Astrocyte (in vitro differentiated cells and primary cell): ENCODE results near the gene KLF7. TPM values are rescaled to one million over a fixed set of nuclear protein-coding genes. Genes with fewer than 3 reads are reported as not detected.
A peak's percentile ranks its signal among the peaks of the same experiment; 100 is the strongest.

Experiments
- DNase-seq: peaks from one replicate; pipeline ENCODE4 v3.0.0-alpha.2; 2010; ENCODE audit warnings: low read depth
- FAIRE-seq: peaks from 2 replicates; lab custom pipeline; 2011; peaks lifted over from hg19 to GRCh38; lab: Jason Lieb, UNC
- H2AFZ ChIP-seq: 2 replicates; pipeline ENCODE4 v1.6.0; 2012; ENCODE audit warnings: low read depth, low read length, inconsistent platforms
- H3K27ac ChIP-seq: 2 replicates; pipeline ENCODE4 v1.5.1; 2011; ENCODE audit warnings: low read depth, low read length, inconsistent platforms
- H3K27me3 ChIP-seq: 2 replicates; pipeline ENCODE4 v1.6.0; 2011; ENCODE audit warnings: low read length, inconsistent platforms; ENCODE audit not compliant: insufficient read depth
- H3K36me3 ChIP-seq: 2 replicates; pipeline ENCODE4 v1.5.1; 2011; ENCODE audit warnings: low read length, inconsistent platforms; ENCODE audit not compliant: insufficient read depth
- H3K4me1 ChIP-seq: 2 replicates; pipeline ENCODE4 v1.5.1; 2011; ENCODE audit warnings: low read length, inconsistent platforms; ENCODE audit not compliant: insufficient read depth
- H3K4me2 ChIP-seq: 2 replicates; pipeline ENCODE4 v1.6.0; 2012; ENCODE audit warnings: low read length, inconsistent platforms
- H3K4me3 ChIP-seq: 2 replicates; pipeline ENCODE4 v1.5.1; 2011; ENCODE audit warnings: low read depth, mild to moderate bottlenecking, low read length, inconsistent platforms; ENCODE audit not compliant: insufficient read depth
- H3K79me2 ChIP-seq: 2 replicates; pipeline ENCODE4 v1.6.0; 2012; ENCODE audit warnings: mild to moderate bottlenecking, low read length, inconsistent platforms; ENCODE audit not compliant: insufficient read depth
- H3K9ac ChIP-seq: 2 replicates; pipeline ENCODE4 v1.6.0; 2012; ENCODE audit warnings: mild to moderate bottlenecking, low read length, inconsistent platforms
- H3K9me3 ChIP-seq: 2 replicates; pipeline ENCODE4 v1.5.1; 2012; ENCODE audit warnings: low read depth, mild to moderate bottlenecking, low read length, inconsistent platforms; ENCODE audit not compliant: insufficient read depth
- H4K20me1 ChIP-seq: 2 replicates; pipeline ENCODE4 v1.6.0; 2012; ENCODE audit warnings: low read length, inconsistent platforms; ENCODE audit not compliant: insufficient read depth
- H3K27ac Mint-ChIP-seq: one replicate; pipeline ENCODE4 v1.8.0; 2021; ENCODE audit warnings: mild to moderate bottlenecking, mixed read lengths; ENCODE audit not compliant: unreplicated experiment
- H3K27me3 Mint-ChIP-seq: one replicate; pipeline ENCODE4 v1.8.0; 2021; ENCODE audit warnings: low read depth, mixed read lengths; ENCODE audit not compliant: unreplicated experiment
- H3K36me3 Mint-ChIP-seq: one replicate; pipeline ENCODE4 v1.8.0; 2021; ENCODE audit warnings: low read depth, mixed read lengths; ENCODE audit not compliant: unreplicated experiment
- H3K4me1 Mint-ChIP-seq: one replicate; pipeline ENCODE4 v1.8.0; 2021; ENCODE audit warnings: low read depth, mixed read lengths; ENCODE audit not compliant: unreplicated experiment
- H3K4me3 Mint-ChIP-seq: one replicate; pipeline ENCODE4 v1.8.0; 2021; ENCODE audit warnings: mild to moderate bottlenecking, moderate library complexity, mixed read lengths; ENCODE audit not compliant: unreplicated experiment
- H3K9me3 Mint-ChIP-seq: one replicate; pipeline ENCODE4 v1.8.0; 2021; ENCODE audit warnings: mild to moderate bottlenecking, mixed read lengths; ENCODE audit not compliant: unreplicated experiment
- EZH2 ChIP-seq: IDR thresholded peaks from 2 replicates; pipeline ENCODE4 v1.6.1; 2012; ENCODE audit warnings: mild to moderate bottlenecking, low read length, inconsistent platforms; ENCODE audit not compliant: insufficient read depth
- total RNA-seq: library from RNA; stranded (reverse); gene quantifications from 2 replicates; pipeline ENCODE4 v1.2.1, GENCODE V29; 2021
- TF ChIP-seq, protein P1 (sequence below): IDR thresholded peaks from 2 replicates; pipeline ENCODE4 v1.5.1; 2011; ENCODE audit warnings: low read depth, mild to moderate bottlenecking, inconsistent platforms, low read length, moderate library complexity; ENCODE audit not compliant: insufficient read depth

KLF7 gene
- total RNA-seq, 1 donor from 2014 or later: 81.2 TPM

DNA sequence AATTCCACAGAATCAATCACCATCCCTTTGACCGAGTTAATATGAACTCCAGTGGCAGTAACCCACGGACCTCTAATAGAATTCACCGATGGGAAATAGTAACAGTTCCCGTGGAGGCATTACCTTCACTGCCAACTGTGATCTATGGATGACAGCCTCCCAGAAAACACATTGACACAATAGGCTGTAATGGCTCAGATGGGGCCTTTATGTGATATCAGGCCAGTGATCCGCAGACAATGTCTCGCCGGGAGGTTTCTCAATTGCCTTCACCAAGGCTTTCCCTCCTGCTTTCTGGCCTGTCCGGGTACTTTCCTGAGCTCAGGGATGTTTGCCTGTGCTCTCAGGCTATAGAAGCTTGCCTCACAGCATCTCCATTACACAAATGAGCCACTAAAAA lies 34.4 kb upstream of the KLF7 start:
- no peak for TF ChIP-seq EZH2
- TF ChIP-seq, protein P1, sequence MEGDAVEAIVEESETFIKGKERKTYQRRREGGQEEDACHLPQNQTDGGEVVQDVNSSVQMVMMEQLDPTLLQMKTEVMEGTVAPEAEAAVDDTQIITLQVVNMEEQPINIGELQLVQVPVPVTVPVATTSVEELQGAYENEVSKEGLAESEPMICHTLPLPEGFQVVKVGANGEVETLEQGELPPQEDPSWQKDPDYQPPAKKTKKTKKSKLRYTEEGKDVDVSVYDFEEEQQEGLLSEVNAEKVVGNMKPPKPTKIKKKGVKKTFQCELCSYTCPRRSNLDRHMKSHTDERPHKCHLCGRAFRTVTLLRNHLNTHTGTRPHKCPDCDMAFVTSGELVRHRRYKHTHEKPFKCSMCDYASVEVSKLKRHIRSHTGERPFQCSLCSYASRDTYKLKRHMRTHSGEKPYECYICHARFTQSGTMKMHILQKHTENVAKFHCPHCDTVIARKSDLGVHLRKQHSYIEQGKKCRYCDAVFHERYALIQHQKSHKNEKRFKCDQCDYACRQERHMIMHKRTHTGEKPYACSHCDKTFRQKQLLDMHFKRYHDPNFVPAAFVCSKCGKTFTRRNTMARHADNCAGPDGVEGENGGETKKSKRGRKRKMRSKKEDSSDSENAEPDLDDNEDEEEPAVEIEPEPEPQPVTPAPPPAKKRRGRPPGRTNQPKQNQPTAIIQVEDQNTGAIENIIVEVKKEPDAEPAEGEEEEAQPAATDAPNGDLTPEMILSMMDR: no peak
- no peak overlapping the region for H3K4me3 ChIP-seq
- H3K79me2 ChIP-seq: no peaks in the 10 kb centered on the region
- no peaks in the 10 kb centered on the region for H4K20me1 ChIP-seq
- no peaks in the 10 kb centered on the region for H3K4me1 Mint-ChIP-seq
- H3K36me3 Mint-ChIP-seq: peaks cover 4% of the 10 kb centered on the region
- H3K27ac ChIP-seq: no peak overlapping the region
- no peak overlapping the region for H3K4me3 Mint-ChIP-seq
- no peak for FAIRE-seq
- no peaks in the 10 kb centered on the region for H3K27me3 ChIP-seq
- H3K27ac Mint-ChIP-seq: no peak overlapping the region
- no peak overlapping the region for H3K4me2 ChIP-seq
- DNase-seq: no peak
- peaks cover 4% of the 10 kb centered on the region for H3K9me3 Mint-ChIP-seq
- H3K9me3 ChIP-seq: no peaks in the 10 kb centered on the region
- no peak overlapping the region for H2AFZ ChIP-seq
- peaks cover 2% of the 10 kb centered on the region for H3K27me3 Mint-ChIP-seq
- no peaks in the 10 kb centered on the region for H3K36me3 ChIP-seq
- H3K9ac ChIP-seq: no peak overlapping the region
- no peaks in the 10 kb centered on the region for H3K4me1 ChIP-seq

DNA sequence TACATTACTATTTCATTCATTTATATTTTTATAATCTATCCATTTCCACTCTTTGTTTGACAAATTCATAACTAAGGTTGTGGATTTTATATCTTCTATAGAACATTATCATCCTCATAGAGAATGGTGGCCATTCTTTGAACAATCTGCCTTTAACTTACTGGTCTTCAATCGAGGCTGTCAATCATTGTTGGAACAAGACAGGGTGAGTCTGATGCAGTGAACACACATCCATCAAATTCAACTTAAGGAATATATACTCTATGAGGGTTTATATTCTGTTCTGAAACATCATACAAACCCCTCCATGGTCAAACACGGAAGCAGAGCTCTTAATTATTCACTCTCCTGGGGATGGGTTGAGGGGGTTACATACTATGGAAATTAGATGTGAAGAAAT lies 28.3 kb upstream of the KLF7 start:
- peaks cover 4% of the 10 kb centered on the region for H3K9me3 Mint-ChIP-seq
- H3K4me1 ChIP-seq: peaks cover 3% of the 10 kb centered on the region
- no peaks in the 10 kb centered on the region for H4K20me1 ChIP-seq
- DNase-seq (no peak), FAIRE-seq (no peak)
- H3K9ac ChIP-seq: no peak overlapping the region
- H3K9me3 ChIP-seq: no peaks in the 10 kb centered on the region
- no peak overlapping the region for H3K4me3 ChIP-seq
- H3K27me3 Mint-ChIP-seq: no peaks in the 10 kb centered on the region
- no peaks in the 10 kb centered on the region for H3K79me2 ChIP-seq
- TF ChIP-seq, protein P1: no peak
- no peak for TF ChIP-seq EZH2
- no peak overlapping the region for H3K27ac Mint-ChIP-seq
- H3K27ac ChIP-seq: no peak overlapping the region
- no peak overlapping the region for H3K4me3 Mint-ChIP-seq
- H3K4me2 ChIP-seq: no peak overlapping the region
- peaks cover 1% of the 10 kb centered on the region for H3K4me1 Mint-ChIP-seq
- H3K36me3 Mint-ChIP-seq: peaks cover 4% of the 10 kb centered on the region
- no peaks in the 10 kb centered on the region for H3K27me3 ChIP-seq
- H3K36me3 ChIP-seq: no peaks in the 10 kb centered on the region
- no peak overlapping the region for H2AFZ ChIP-seq

DNA sequence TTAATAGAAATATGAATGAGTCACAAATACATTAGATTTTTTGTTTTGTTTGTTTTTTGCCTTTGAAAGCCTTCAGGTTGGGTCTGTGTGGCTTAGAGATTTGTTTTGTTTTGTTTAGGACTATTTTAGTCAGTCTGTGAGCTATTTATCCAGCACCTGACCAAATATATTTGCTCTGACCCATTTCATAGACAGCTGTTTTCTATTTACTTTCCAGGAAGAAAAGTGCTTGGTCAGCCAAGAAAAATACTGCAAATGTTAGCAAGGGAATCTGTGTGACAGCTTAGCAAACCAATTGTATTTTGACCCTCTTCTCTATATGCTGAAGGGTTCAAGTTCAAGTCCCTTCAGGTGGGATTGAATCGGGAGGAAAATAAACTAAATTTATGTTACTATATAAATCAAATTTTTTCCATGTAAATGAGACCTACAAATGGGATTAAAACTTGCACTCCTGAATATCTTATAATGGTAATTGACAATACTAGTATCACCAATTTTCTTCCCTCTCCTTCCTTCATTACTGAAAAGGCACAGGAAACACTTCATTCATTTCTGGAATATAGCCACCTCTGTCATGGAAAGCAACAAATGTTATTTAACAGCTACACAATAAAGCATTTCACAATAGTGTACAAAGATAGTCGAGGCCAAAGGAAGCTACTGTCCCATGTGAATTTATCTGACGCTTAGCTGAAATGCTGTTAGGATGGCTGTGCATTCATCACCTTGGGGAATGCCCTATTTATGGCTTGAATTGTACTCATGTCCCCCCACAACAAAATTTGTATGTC lies 23.1 kb upstream of the KLF7 start:
- Histone ChIP-seq H3K27me3 (no peaks in the 10 kb centered on the region), H3K9me3 (no peaks in the 10 kb centered on the region), H4K20me1 (no peaks in the 10 kb centered on the region), H3K9ac (no peak overlapping the region), H3K27ac (no peak overlapping the region), H2AFZ (no peak overlapping the region), H3K4me3 (no peak overlapping the region), H3K4me2 (no peak overlapping the region), H3K4me1 (peaks cover 16% of the 10 kb centered on the region), H3K36me3 (no peaks in the 10 kb centered on the region), H3K79me2 (no peaks in the 10 kb centered on the region)
- DNase-seq (peak; percentile 60), FAIRE-seq (no peak)
- no peak overlapping the region for H3K27ac Mint-ChIP-seq
- H3K27me3 Mint-ChIP-seq: no peaks in the 10 kb centered on the region
- peaks cover 5% of the 10 kb centered on the region for H3K4me1 Mint-ChIP-seq
- no peak overlapping the region for H3K4me3 Mint-ChIP-seq
- peaks cover 4% of the 10 kb centered on the region for H3K36me3 Mint-ChIP-seq
- H3K9me3 Mint-ChIP-seq: peaks cover 3% of the 10 kb centered on the region
- TF ChIP-seq EZH2: no peak
- TF ChIP-seq, protein P1: no peak
